HG02759 (cell line): ENCODE measurements around the gene PRSS21.

ENCODE experiments used
- ATAC-seq: cut with Tn5 transposase; IDR thresholded peaks from one replicate; pipeline ENCODE4 v1.9.1; 2021; ENCODE audit warnings: mild to moderate bottlenecking, moderate library complexity; ENCODE audit not compliant: unreplicated experiment

Gene PRSS21, protein sequence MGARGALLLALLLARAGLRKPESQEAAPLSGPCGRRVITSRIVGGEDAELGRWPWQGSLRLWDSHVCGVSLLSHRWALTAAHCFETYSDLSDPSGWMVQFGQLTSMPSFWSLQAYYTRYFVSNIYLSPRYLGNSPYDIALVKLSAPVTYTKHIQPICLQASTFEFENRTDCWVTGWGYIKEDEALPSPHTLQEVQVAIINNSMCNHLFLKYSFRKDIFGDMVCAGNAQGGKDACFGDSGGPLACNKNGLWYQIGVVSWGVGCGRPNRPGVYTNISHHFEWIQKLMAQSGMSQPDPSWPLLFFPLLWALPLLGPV

GRCh38 chr16:2816751-2817339 lies at the start of gene PRSS21:
Gene PRSS21, plus strand, starts transcription at chr16:2817237. Its CDS starts 32 bp downstream, at chr16:2817269.
- ATAC-seq, result no peak

DNA sequence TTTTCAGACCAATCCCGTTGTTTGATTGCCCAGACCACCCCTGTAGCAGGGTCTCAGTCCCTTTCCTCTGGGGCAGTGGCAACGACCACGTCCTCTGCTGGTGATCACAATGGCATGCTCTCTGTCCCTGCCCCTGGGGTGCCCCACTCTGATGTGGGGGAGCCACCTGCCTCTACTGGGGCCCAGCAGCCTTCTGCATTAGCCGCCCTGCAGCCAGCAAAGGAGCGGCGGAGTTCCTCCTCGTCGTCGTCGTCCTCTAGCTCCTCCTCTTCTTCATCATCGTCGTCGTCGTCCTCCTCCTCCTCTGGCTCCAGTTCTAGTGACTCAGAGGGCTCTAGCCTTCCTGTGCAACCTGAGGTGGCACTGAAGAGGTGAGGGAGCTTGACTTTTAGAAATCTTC lies 49.1 kb upstream of the PRSS21 start:
- no peak for ATAC-seq

GRCh38 chr16:2768403-2769089 lies 48.5 kb upstream of the PRSS21 start:
- no peak for ATAC-seq

- ATAC-seq, result no peak
These were observed 47.9 kb upstream of the PRSS21 start for GRCh38 chr16:2769100-2769529.

DNA sequence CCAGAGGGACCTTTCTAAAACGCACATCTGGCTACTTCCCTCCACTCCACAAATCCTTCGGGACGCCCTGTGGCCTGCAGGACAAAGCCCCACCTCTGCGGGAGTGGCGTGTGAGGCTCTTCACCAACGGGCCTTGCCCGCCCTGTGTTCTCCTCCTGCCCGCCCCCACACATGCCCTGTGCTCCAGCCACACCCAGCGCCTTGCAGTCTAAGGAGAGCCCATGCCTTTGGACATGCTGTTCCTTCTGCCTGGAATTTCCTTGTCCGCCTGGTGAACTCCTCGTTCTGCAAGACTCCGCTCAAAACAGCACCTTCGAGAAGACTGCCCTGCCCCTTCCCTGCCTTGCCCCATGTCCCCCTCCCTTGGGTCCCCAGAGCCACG lies 47.4 kb upstream of the PRSS21 start:
- no peak for ATAC-seq

GRCh38 chr16:2770057-2770951 lies 46.7 kb upstream of the PRSS21 start:
- no peak for ATAC-seq

- no peak for ATAC-seq
These were observed 45.3 kb upstream of the PRSS21 start for GRCh38 chr16:2771496-2772402.

DNA sequence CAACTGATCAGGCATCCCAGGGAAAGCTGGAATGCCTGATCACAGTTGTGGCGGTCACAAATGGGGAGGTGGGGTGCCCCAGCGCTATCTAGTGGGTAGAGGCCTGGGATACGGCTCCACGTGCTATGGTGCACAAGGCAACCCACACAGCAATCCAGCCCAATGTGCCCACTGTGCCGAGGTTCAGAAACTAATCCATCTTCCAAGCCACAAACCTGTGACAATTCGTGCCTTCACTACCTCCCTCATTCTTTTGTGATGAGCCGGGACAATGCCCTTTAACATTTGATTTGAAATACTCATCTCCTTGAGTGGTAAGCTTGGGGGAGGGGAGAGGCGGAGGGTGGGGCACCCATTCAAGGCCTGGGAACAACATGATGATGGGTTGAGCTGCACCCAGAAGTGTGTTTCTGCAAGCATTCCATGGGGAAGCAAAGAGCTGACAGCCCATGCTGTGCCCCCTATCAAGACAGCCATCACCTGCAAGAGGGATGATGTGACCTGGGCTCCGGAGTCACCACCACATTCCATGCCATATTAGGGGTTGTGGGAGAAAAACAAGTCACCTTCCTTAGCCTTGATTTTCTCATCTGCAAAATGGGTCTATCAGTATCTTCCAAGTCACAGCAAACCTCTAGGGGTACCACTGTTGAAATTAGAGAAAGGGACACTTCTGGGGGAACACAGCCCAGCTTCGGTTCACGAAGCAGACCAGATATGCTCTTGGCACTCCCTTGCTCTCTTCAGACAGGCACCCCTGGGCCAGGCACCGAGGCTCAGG lies 43.7 kb upstream of the PRSS21 start:
- no peak for ATAC-seq

DNA sequence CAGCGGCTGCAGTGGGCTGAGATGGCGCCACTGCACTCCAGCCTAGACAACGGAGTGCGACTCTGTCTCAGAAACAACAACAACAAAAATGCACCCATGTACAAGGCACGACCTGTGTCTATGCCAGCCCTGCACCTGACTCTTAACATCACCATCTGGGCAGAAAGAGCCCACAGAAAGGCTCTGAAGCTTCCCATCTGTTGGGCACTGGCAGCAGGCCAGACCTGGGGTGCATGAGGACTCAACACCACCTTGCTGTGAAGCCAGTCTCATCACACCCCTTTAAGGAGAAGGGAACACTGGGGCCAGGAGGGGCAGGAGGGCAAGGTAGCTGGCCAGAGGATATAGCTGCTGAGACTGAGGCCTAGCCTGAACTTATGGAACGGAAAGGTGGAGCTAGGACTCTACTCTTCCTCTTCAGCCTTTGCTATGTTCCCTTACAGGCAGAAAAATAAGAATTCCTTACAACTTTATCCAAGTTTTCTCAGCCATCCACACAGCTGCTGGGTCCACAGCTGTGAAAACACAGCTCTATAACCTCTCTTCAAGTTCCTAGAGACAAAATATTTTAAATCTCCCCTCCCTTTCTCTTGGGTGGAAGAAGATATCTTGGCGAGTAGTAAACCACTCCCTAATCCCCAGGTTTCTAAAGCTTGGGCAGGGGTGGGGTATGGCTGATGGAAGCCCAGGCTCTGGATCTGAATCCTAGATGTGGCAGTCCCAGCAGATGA lies 42.7 kb upstream of the PRSS21 start:
- ATAC-seq, result no peak

- ATAC-seq, result no peak
These were observed 41.8 kb upstream of the PRSS21 start for GRCh38 chr16:2775131-2775716.

DNA sequence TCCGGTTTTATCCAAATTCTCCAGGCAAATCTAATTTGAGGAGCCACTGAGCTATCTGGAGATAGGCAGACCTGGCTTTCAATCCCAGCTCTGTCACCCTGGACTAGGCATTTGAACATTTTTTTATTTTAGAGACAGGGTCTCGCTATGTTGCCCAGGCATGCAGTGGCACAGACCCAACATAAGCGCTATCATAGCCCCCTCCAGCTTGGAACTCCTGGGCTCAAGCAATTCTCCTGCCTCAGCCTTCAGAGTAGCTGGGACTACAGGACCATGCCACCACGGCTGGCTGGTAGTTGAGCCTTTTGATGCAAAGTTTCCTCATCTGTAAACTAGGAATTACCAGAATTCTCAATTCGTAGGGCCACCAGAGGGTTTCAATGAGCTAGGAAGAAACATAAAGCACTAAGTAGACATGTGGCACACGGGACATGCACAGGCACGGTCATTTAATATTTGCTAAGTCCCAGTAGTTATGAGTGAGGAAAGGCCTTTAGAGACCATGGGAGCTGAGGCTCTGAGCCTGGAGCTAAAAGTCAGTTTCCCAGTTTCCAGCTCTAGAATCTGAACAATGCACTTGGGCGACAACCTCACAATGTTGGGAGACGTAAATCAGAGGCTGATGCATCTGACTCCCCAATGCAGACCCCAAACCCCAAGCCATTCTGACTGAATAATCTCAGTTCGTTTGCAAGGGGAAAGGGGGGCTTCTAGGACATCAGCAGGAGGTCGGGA lies 41.1 kb upstream of the PRSS21 start:
- ATAC-seq, result no peak

DNA sequence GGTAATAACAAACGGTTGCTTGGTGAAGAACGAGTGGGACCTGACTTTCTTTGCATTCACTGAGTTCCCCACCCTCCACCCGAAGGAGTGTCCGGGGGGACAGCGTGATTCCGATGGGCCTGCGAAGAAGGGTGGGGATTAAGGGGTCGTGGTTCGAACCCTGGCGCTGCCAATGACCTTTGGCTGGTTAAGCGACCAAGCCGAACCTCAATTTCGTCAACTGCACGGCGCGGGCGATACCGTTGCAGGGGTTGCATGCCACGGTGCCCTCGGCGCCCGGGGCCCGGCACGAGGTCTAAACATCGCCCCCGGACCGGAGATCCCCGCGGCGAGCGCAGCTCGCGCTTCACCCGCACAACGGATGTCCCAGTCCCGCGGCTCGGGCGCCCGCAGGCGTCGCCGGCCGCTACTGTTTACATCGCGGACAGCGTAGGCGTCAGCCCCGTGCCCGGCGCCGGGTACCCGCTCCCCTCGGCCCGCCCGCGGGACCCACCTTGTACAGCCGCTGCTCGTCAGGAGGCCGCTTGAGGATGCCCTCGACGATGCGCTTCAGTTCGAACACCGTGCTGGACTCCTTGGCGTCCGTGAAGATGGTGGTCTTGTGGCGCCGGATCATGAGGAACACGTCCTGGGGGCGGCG lies 40.4 kb upstream of the PRSS21 start:
- peak; percentile 44 for ATAC-seq

DNA sequence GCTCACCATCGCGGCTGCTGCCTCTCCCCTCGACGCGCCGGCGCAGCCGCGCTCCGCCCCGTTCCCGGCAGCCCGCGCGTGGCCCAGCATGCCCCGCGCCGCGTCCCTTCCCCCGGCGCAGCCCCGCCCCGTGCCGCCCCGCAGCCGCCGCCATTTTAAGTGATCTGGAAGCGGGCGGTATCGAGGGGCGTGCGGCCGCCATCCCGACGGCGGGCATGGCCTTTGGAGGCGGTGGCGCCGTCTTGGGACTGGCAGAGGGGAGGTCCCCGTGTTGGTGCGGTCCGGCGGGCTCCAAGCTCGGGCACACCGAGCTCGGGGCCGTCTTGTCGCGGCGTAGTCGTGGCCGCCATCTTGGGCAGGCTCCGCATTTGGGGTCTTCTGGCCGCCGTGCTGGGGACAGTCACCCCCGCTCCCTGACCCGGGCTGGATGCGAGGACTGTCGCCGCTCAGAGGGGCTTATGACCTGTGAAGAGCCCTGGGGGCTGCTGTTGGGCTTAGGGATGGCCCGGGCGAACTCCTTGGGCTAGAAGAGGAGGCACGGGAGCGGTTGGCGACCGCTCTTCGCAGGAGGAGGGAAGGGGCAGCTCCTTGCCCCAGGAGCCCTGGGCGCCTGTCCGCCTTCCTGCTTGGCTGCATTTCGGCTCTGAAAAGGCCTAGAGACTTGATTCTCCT lies 39.7 kb upstream of the PRSS21 start, which contains the start of gene ELOB:
ELOB (minus strand) TSS at position 50 of the 672 bp plus-strand sequence; CDS start at position 9, 41 bp downstream.
- ATAC-seq, result peak; percentile 83

DNA sequence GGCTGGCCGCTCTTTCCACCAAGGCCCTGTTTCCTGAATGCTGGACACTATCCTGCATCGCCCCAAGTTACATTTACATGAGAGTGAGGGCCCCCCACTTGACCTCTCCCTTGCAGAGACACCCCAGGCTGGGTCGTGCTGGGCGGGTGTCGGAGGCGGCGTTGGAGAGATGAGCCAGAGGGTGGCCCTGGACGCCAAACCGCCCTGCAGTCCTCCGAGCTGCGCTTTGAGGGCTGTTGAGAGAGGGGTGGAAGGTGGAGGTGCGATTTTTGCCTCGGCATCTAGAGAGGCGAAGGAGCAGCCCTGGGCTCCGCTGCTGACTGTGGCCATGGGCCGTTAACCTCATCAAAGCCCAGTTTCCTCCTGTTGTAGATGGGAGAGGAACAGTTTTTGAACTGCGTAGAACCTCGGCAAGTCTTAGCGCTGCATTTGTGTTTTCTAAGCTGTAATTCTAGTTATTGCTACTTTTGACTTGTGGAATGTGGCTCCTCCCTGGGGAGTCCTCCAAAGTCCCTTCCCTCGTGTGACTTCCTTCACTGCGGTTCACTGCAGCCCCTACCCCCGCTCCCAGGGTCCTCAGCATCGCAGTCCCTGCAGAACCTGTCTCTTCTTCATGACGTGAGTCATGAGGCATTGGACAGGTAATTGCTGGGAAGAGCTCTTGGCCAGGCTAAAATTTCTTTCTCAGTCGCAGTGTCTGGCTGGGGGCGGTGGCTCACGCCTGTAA lies 39.0 kb upstream of the PRSS21 start:
- no peak for ATAC-seq

DNA sequence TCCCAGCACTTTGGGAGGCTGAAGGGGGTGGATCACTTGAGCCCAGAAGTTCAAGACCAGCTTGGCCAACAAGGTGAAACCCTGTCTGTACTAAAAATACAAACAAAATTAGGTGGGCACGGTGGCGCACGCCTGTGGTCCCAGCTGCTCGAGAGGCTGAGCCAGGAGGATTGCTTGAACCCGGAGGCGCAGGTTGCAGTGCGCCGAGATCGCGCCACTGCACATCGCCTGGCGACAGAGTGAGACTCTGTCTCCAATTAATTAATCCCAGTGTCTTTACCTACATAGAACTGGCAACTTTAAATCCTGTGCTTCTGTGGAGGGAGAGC lies 38.4 kb upstream of the PRSS21 start:
- no peak for ATAC-seq
